Stimulated activated CD8-positive, alpha-beta memory T cell treated with anti-CD3 and anti-CD28 coated beads, Interleukin-7, amount 100 ng/mL, for 1 hour (primary cell): ENCODE data around the gene CNTNAP2.
"Not testable (repeated sequence)": the region's sequence is repeated elsewhere in the genome, so short reads cannot be mapped to it uniquely, and the experiment has no call there.

Experiments
- DNase-seq, 2 donors: peaks; one replicate each; pipeline ENCODE4 v3.0.0-alpha.2; 2020; ENCODE audit warnings: low read depth in 2 of 2

Gene CNTNAP2

DNA sequence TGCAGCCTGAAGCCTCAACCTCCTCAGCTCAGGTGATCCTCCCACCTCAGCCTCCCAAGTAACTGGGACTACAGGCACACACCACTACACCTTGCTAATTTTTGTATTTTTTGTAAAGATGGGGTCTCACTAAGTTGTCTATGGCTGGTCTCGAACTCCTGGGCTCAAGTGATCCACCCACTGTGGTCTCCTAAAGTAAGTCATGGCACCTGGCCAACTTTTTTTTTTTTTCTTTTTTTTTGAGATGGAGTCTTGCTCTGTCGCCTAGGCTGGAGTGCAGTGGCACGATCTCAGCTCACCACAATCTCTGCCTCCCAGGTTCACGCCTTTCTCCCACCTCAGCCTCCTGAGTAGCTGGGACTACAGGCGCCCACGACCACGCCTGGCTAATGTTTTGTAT lies 2182.2 kb downstream of the CNTNAP2 start:
- not testable (repeated sequence) for DNase-seq

GRCh38 chr7:148299350-148300276 lies 2183.0 kb downstream of the CNTNAP2 start:
- no peak for DNase-seq

- not testable (repeated sequence) for DNase-seq
These were observed 2185.8 kb downstream of the CNTNAP2 start for GRCh38 chr7:148302436-148302835.

- no peak for DNase-seq
These were observed 2186.9 kb downstream of the CNTNAP2 start for GRCh38 chr7:148303295-148304082.

- DNase-seq: no peak
These were observed 2187.4 kb downstream of the CNTNAP2 start for GRCh38 chr7:148304083-148304335.

- no peak for DNase-seq
These were observed 2187.9 kb downstream of the CNTNAP2 start for GRCh38 chr7:148304456-148304855.

DNA sequence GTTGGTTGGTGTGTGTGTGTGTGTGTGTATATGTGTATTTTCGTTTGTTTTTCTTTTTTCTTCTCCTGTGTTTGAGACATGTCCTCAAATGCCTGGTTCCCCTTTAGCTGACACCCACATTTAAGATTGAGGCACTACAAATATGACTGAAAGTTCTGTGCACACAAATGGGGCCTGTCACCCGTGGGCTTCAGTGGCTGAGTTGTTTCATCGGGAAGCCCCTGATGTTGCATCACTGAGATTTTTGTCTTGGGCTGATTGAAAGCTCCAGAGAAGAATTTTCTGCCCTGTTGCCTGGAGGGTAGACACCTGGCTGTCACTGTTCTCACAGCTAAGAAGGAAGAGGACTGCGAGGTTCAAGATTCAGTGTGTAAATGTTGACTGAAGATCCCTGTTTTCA lies 2190.2 kb downstream of the CNTNAP2 start:
- no peak for DNase-seq

GRCh38 chr7:148318102-148318811 lies 2201.7 kb downstream of the CNTNAP2 start:
- no peak for DNase-seq

DNA sequence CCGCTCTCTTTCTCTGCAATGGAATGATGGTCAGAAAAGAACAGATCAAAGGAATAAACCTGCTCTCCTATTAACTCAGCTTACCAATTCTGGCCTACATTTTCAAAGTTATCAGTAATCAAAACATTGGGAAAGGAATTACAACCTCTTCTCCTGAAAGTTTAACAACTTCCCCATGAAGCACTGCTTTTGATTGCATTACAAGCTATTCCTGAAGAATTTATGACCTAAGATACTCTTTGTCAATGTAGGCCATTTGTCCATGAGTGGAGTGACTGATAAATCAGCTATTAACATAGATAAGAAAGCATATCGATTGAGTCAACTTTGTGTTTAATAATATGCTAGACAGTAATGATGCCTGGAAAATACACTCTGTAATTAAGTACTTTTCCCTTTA lies 2202.2 kb downstream of the CNTNAP2 start:
- no peak for DNase-seq

- DNase-seq: no peak
These were observed 2202.8 kb downstream of the CNTNAP2 start for GRCh38 chr7:148319316-148319808.

- no peak for DNase-seq
These were observed 2208.6 kb downstream of the CNTNAP2 start for GRCh38 chr7:148325208-148325607.

- no peak for DNase-seq
These were observed 2210.8 kb downstream of the CNTNAP2 start for GRCh38 chr7:148327379-148327778.

DNA sequence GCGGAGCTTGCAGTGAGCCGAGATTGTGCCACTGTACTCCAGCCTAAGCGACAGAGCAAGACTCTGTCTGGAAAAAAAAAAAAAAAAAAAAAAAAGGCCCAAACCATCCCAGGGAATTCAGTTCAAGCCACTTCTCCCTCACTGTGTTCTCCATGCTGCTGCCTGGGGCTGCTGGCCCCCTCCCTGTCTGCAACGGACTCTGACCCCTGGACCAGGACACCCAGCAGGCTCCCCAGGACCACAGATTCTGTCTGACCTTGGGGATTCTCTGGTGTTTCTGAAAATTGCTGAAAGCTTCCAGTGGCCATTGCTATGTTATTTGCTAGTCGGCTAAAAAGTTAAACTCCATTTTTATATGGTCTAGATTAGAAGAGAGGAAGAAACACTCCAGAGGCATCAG lies 2212.3 kb downstream of the CNTNAP2 start:
- DNase-seq: no peak

- DNase-seq: no peak
These were observed 2213.7 kb downstream of the CNTNAP2 start for GRCh38 chr7:148330124-148330818.

DNA sequence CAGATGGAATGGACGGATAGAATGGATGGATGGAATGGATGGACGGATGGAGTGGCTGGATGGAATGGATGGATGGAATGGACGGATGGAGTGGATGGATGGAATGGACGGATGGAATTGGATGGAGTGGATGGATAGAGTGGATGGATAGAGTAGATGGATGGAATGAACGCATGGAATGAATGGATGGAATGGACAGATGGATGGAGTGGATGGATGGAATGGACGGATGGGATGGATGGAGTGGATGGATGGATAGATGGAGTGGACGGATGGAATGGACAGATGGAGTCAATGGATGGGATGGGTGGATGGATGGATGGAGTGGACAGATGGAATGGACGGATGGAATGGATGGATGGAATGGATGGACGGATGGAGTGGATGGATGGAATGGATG lies 2214.2 kb downstream of the CNTNAP2 start:
- DNase-seq: no peak

- not testable (repeated sequence) for DNase-seq
These were observed 2214.9 kb downstream of the CNTNAP2 start for GRCh38 chr7:148331456-148331855.

GRCh38 chr7:148332191-148333186 lies 2215.9 kb downstream of the CNTNAP2 start:
- no peak for DNase-seq

DNA sequence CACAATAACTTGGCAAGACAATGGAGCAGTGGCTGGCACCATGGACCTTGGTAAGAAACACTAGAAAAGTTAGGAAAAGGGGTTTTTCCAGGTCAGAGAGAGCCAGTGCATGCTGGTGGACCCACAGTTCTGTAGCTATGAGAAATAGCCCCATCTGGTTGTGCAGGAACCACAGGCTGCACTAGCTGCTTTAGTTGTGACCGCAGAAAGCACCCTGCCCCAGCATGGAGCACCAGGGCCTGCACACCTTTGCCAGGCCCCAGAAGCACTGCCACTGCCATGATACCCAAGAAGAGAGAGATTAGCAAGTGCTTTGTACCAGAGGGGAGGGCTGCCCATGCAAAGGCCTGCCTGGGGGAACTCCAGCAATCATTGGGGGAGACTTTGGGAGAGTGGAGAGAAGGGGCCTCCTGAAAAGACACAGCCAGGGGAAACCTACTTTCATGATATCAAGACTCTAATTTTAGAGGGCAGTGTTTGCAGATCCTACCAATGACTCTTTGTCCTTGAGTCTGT lies 2217.9 kb downstream of the CNTNAP2 start:
- no peak for DNase-seq

- no peak for DNase-seq
These were observed 2218.5 kb downstream of the CNTNAP2 start for GRCh38 chr7:148334959-148335577.

DNA sequence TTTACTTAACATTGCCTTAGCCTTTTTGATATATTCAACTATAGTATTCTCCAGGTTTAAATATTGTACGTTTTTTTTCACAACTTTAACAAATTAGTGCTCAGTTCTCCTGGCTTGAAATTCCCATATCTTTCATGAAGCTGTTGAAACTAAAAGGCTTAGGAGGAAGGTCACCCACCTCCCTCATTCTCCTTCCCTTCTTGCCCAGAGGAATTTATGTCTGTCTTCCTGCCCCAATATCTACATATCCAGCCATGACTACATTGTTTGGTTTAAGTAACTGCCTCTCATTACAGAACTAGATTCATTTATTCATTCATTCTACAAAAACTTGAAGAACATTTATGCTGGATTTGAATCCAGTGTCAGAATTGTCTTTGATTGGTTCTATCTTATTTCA lies 2219.2 kb downstream of the CNTNAP2 start:
- DNase-seq: no peak
